MCF 10A (cell line): ENCODE results near the gene ZNF35. TPM values are rescaled to one million over a fixed set of nuclear protein-coding genes. Genes with fewer than 3 reads are reported as not detected.
"Not testable (repeated sequence)": the region's sequence is repeated elsewhere in the genome, so short reads cannot be mapped to it uniquely, and the experiment has no call there.

ENCODE experiments used
- BruUV-seq: library from RNA; stranded (reverse); fragments of 400-500 nt; replicated peaks from 2 replicates; lab custom pipeline; 2021; lab: Mats Ljungman, UMichigan
- CTCF ChIA-PET: fragments of 300-600 bp; sonication (Branson Sonifier 250); formaldehyde crosslinking; extraction: SDS; loops from one replicate; lab custom pipeline; 2021; ENCODE audit warnings: antibody characterized with exemption, inconsistent platforms; lab: Yijun Ruan, JAX
- POLR2A ChIA-PET: fragments of 300-600, 350-650 bp; sonication (Branson Sonifier 250); formaldehyde crosslinking; extraction: SDS; loops from one replicate; lab custom pipeline; 2020; ENCODE audit warnings: antibody characterized with exemption, inconsistent platforms; lab: Yijun Ruan, JAX
- DNase-seq: peaks from one replicate; pipeline ENCODE4 v3.0.0-alpha.2; 2018; ENCODE audit not compliant: unreplicated experiment
- H3K27ac Mint-ChIP-seq: one replicate; pipeline ENCODE4 v1.8.0; 2022; ENCODE audit warnings: mild to moderate bottlenecking, low read depth, mixed read lengths; ENCODE audit not compliant: unreplicated experiment
- H3K27me3 Mint-ChIP-seq: one replicate; pipeline ENCODE4 v1.8.0; 2022; ENCODE audit warnings: mixed read lengths; ENCODE audit not compliant: insufficient read depth, unreplicated experiment
- H3K36me3 Mint-ChIP-seq: one replicate; pipeline ENCODE4 v1.8.0; 2022; ENCODE audit warnings: mild to moderate bottlenecking, moderate library complexity, mixed read lengths; ENCODE audit not compliant: insufficient read depth, unreplicated experiment
- H3K4me1 Mint-ChIP-seq: one replicate; pipeline ENCODE4 v1.8.0; 2022; ENCODE audit warnings: mixed read lengths; ENCODE audit not compliant: insufficient read depth, unreplicated experiment
- H3K4me3 Mint-ChIP-seq: one replicate; pipeline ENCODE4 v1.8.0; 2022; ENCODE audit warnings: mild to moderate bottlenecking, moderate library complexity, mixed read lengths; ENCODE audit not compliant: unreplicated experiment
- H3K9me3 Mint-ChIP-seq: one replicate; pipeline ENCODE4 v1.8.0; 2022; ENCODE audit warnings: mixed read lengths; ENCODE audit not compliant: unreplicated experiment
- intact Hi-C: fragments of 100-400 bp; cut with micrococcal nuclease; formaldehyde crosslinking; loops from 2 replicates; pipeline ENCODE4 v1.14.1; 2022
- total RNA-seq: library from RNA; stranded (reverse); gene quantifications from 2 replicates; pipeline ENCODE4 v1.2.3, GENCODE V29; 2022
- TF ChIP-seq, protein P1 (sequence below): fragments of 200-600 bp; IDR thresholded peaks from one replicate; pipeline ENCODE4 v1.8.0; 2022; ENCODE audit warnings: antibody characterized with exemption, mild to moderate bottlenecking; ENCODE audit not compliant: unreplicated experiment

The ZNF35 gene
- total RNA-seq, 1 experiment from 2014 or later, result 9.9 TPM

DNA sequence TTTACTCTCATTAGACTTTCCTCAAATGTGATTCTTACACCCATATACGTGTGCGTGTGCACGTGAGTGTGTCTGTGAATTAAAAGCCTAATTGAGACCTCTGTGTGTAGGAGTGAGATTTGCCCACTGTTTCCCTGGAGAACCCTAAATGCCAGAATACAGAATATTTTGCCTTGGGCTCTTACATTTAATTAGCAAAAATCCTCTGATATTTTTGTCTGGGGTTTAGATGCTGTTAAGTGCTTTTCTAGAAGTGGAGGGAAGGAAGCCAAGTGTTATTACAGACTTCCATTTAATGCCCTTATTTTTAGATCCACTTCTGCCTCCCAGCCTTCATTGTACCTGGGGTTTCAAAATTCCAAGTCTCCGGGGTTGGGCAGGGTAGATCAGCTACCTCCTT is 17.8 kb downstream of the ZNF35 start:
- BruUV-seq, result no TSS peak
- Mint-ChIP-seq H3K9me3 (peaks cover 18% of the 10 kb centered on the region), H3K4me1 (no peaks in the 10 kb centered on the region), H3K27me3 (no peaks in the 10 kb centered on the region), H3K27ac (no peak overlapping the region), H3K36me3 (peaks cover 24% of the 10 kb centered on the region), H3K4me3 (no peak overlapping the region)
- TF ChIP-seq, protein P1, sequence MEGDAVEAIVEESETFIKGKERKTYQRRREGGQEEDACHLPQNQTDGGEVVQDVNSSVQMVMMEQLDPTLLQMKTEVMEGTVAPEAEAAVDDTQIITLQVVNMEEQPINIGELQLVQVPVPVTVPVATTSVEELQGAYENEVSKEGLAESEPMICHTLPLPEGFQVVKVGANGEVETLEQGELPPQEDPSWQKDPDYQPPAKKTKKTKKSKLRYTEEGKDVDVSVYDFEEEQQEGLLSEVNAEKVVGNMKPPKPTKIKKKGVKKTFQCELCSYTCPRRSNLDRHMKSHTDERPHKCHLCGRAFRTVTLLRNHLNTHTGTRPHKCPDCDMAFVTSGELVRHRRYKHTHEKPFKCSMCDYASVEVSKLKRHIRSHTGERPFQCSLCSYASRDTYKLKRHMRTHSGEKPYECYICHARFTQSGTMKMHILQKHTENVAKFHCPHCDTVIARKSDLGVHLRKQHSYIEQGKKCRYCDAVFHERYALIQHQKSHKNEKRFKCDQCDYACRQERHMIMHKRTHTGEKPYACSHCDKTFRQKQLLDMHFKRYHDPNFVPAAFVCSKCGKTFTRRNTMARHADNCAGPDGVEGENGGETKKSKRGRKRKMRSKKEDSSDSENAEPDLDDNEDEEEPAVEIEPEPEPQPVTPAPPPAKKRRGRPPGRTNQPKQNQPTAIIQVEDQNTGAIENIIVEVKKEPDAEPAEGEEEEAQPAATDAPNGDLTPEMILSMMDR, result no peak
- intact Hi-C loops, result no loop called here
- DNase-seq, result no peak
- CTCF ChIA-PET, result no interaction called here
- POLR2A ChIA-PET, result no interaction called here

DNA sequence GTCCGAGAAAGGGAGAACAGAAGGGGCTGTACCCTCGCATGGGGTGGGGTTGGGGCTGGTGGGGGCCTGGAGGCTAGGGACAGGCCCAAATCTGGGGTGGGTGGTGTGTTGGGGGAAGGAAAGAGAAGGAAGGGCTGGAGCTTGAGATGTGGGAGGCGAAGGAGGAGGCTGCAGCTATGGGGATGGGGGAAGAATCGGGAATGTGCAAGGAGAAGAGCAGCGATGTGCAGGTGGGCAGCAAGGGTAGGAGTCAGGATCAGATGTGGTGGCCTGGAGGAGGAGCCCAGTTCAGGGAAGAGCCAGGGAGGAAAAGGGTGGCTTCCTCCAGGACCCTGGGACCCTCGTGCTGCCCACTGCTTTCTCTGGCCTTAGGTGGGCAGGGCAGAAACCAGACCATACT is 21.2 kb downstream of the ZNF35 start:
- TF ChIP-seq, protein P1, result no peak
- intact Hi-C loops, result no loop called here
- Mint-ChIP-seq H3K4me3 (no peak overlapping the region), H3K9me3 (peaks cover 32% of the 10 kb centered on the region), H3K36me3 (peaks cover 17% of the 10 kb centered on the region), H3K4me1 (no peaks in the 10 kb centered on the region), H3K27me3 (no peaks in the 10 kb centered on the region), H3K27ac (peak overlapping the region; percentile 35)
- no peak for DNase-seq
- POLR2A ChIA-PET, result no interaction called here
- CTCF ChIA-PET, result no interaction called here
- BruUV-seq, result no TSS peak

DNA sequence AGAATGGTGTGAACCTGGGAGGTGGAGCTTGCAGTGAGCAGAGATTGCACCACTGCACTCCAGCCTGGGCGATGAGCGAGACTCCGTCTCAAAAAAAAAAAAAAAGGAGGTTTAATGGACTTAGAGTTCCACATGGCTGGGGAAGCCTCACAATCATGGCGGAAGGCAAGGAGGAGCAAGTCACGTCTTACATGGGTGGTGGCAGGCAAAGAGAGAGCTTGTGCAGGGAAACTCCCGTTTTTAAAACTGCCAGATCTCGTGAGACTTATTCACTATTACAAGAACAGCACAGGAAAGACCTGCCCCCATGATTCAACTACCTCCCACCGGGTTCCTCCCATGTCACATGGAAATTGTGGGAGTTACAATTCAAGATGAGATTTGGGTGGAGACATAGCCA is 24.9 kb downstream of the ZNF35 start:
- CTCF ChIA-PET, POLR2A ChIA-PET, H3K4me1 Mint-ChIP-seq, DNase-seq, intact Hi-C loops, H3K4me3 Mint-ChIP-seq, H3K27ac Mint-ChIP-seq, BruUV-seq, H3K36me3 Mint-ChIP-seq, H3K27me3 Mint-ChIP-seq: not testable (repeated sequence)
- peaks cover 23% of the 10 kb centered on the region for H3K9me3 Mint-ChIP-seq

DNA sequence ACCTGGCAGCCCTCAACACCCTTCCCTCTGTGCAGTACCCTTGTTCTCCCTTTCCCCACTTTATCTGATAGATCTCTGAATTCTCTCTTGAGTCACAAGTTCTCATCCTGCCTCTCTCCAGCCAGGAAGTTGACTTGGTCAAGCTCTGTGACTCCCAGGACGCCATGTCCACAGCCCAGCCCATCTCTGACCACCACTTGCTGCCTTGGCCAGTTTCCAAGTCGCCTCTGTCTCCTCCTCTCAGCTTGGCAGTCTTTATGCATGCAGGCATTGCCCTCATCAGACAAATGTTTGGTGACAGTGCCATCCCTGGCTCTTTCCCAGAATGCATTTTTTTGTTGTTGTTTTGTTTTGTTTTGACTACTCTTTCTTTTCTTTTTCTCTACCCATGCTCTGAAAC is 25.7 kb downstream of the ZNF35 start:
- ChIA-PET CTCF (no interaction called here), POLR2A (interaction anchor here (0.6 to 0.7 kb wide), 2 partner anchors 10 to 1043 kb away, joined by 3 to 4 read pairs; no protein-coding TSS in a partner anchor)
- TF ChIP-seq, protein P1, result no peak
- H3K4me3 Mint-ChIP-seq, result no peak overlapping the region
- H3K27ac Mint-ChIP-seq, result no peak overlapping the region
- intact Hi-C loops, result no loop called here
- H3K27me3 Mint-ChIP-seq, result no peaks in the 10 kb centered on the region
- no TSS peak for BruUV-seq
- no peak for DNase-seq
- H3K9me3 Mint-ChIP-seq, result peaks cover 23% of the 10 kb centered on the region
- H3K36me3 Mint-ChIP-seq, result peaks cover 6% of the 10 kb centered on the region
- H3K4me1 Mint-ChIP-seq, result no peaks in the 10 kb centered on the region
